C4-2B (cell line): Measurements from ENCODE around the gene NHLRC2.

Source experiments
- H3K27ac ChIP-seq: fragments of 450-650 bp; 2 replicates; pipeline ENCODE4 v1.5.1; 2017
- CTCF ChIP-seq: fragments of 450-650 bp; conservative IDR thresholded peaks from 2 replicates; pipeline ENCODE4 v1.5.1; 2017; ENCODE audit warnings: mild to moderate bottlenecking
- ZFX ChIP-seq: fragments of 450-650 bp; IDR thresholded peaks from 2 replicates; pipeline ENCODE4 v1.6.1; 2017

NHLRC2 gene

GRCh38 chr10:113853578-113854012 is 866 bp upstream of the NHLRC2 start:
- TF ChIP-seq CTCF, result no peak
- no peak for TF ChIP-seq ZFX
- H3K27ac ChIP-seq, result peak overlapping the region; percentile 97

- peak; percentile 97 for TF ChIP-seq ZFX
- TF ChIP-seq CTCF, result no peak; the same call in 1 of the 2 replicates
- peak overlapping the region; percentile 97 for H3K27ac ChIP-seq
Observed at GRCh38 chr10:113854761-113855588, 514 bp downstream of the NHLRC2 start.

- H3K27ac ChIP-seq, result no peak overlapping the region
- TF ChIP-seq CTCF, result no peak
Observed at GRCh38 chr10:113856563-113856962, 2.1 kb downstream of the NHLRC2 start.

- no peak overlapping the region for H3K27ac ChIP-seq
- no peak for TF ChIP-seq CTCF
- TF ChIP-seq ZFX, result no peak
Observed at GRCh38 chr10:113857210-113857609, 2.7 kb downstream of the NHLRC2 start.

GRCh38 chr10:113858541-113858940 is 4.1 kb downstream of the NHLRC2 start:
- TF ChIP-seq CTCF (no peak), ZFX (no peak)
- no peak overlapping the region for H3K27ac ChIP-seq

GRCh38 chr10:113859261-113859660 is 4.8 kb downstream of the NHLRC2 start:
- no peak overlapping the region for H3K27ac ChIP-seq
- TF ChIP-seq CTCF (no peak), ZFX (no peak)

- TF ChIP-seq ZFX (no peak), CTCF (no peak)
- H3K27ac ChIP-seq, result no peak overlapping the region
Observed at GRCh38 chr10:113865901-113866300, 11.4 kb downstream of the NHLRC2 start.
